HepG2 (cell line): ENCODE data around the gene SENP7. TPM values are rescaled to one million over a fixed set of nuclear protein-coding genes. Genes with fewer than 3 reads are reported as not detected.

ENCODE experiments used
- ARNTL ChIP-seq: sonication (generic); formaldehyde crosslinking; IDR thresholded peaks from 2 replicates; pipeline ENCODE4 v1.4.0; 2020; ENCODE audit warnings: mild to moderate bottlenecking, missing genetic modification reagents
- ATF7-NPFF ChIP-seq: sonication (generic); formaldehyde crosslinking; IDR thresholded peaks from 2 replicates; pipeline ENCODE4 v1.8.1; 2023; ENCODE audit warnings: mild to moderate bottlenecking, low read depth, missing genetic modification reagents, moderate library complexity
- CCDC6 ChIP-seq: sonication (generic); formaldehyde crosslinking; IDR thresholded peaks from 2 replicates; pipeline ENCODE4 v1.8.1; 2022; ENCODE audit warnings: mild to moderate bottlenecking, missing genetic modification reagents, moderate library complexity
- CREM ChIP-seq, 2 experiments: sonication (generic) in 1 of 2; formaldehyde crosslinking in 1 of 2; IDR thresholded peaks; 2 replicates each; pipeline versions ENCODE4 v1.4.0 to v1.6.1; 2016 to 2020; ENCODE audit warnings: antibody characterized with exemption in 1 of 2, mild to moderate bottlenecking in 1 of 2, missing genetic modification reagents in 1 of 2
- ETV5 ChIP-seq: IDR thresholded peaks from 2 replicates; pipeline ENCODE4 v1.6.1; 2018; ENCODE audit warnings: missing biosample characterization, missing genetic modification reagents, inconsistent platforms, borderline replicate concordance
- ETV6 ChIP-seq: sonication (generic); formaldehyde crosslinking; conservative IDR thresholded peaks from 2 replicates; pipeline ENCODE4 v1.4.0; 2020; ENCODE audit warnings: missing genetic modification reagents
- FOXM1 ChIP-seq: sonication (generic); formaldehyde crosslinking; IDR thresholded peaks from 2 replicates; pipeline ENCODE4 v1.5.0; 2020; ENCODE audit warnings: missing genetic modification reagents
- HMG20A ChIP-seq: IDR thresholded peaks from 2 replicates; pipeline ENCODE4 v1.6.1; 2016; ENCODE audit warnings: borderline replicate concordance
- NR2C2 ChIP-seq: sonication (generic); formaldehyde crosslinking; IDR thresholded peaks from 2 replicates; pipeline ENCODE4 v1.4.0; 2020; ENCODE audit warnings: missing genetic modification reagents, mild to moderate bottlenecking, moderate library complexity, borderline replicate concordance
- ZBTB3 ChIP-seq: sonication (generic); formaldehyde crosslinking; IDR thresholded peaks from 2 replicates; pipeline ENCODE4 v1.4.0; 2020; ENCODE audit warnings: low read depth, mild to moderate bottlenecking, moderate library complexity, missing genetic modification reagents, borderline replicate concordance
- ZFP62 ChIP-seq: sonication (generic); formaldehyde crosslinking; IDR thresholded peaks from 2 replicates; pipeline ENCODE4 v1.4.0; 2020; ENCODE audit warnings: missing genetic modification reagents
- ZNF615 ChIP-seq: sonication (generic); formaldehyde crosslinking; IDR thresholded peaks from 2 replicates; pipeline ENCODE4 v1.5.0; 2020; ENCODE audit warnings: mild to moderate bottlenecking, missing genetic modification reagents, borderline replicate concordance
- ZNF780A ChIP-seq: sonication (generic); formaldehyde crosslinking; IDR thresholded peaks from 2 replicates; pipeline ENCODE4 v1.8.0; 2022; ENCODE audit warnings: mild to moderate bottlenecking, missing genetic modification reagents, moderate library complexity
- ZNF816 ChIP-seq: sonication (generic); formaldehyde crosslinking; IDR thresholded peaks from 2 replicates; pipeline ENCODE4 v1.8.0; 2022; ENCODE audit warnings: missing genetic modification reagents, mild to moderate bottlenecking, borderline replicate concordance
- polyA plus RNA-seq, 8 experiments: library from polyadenylated mRNA; depleted of rRNA in 3 of 8; stranded (reverse) in 7 of 8; unstranded in 1 of 8; fragments of >200 nt; fragmentation: Illumina TruSeq in 4 of 8; extraction: Trizol in 4 of 8; gene quantifications; 2 replicates each; pipeline versions ENCODE4 v1.2.1 to v1.2.3, GENCODE V29; 2011 to 2016; ENCODE audit warnings: low read depth in 4 of 8, missing spikeins in 1 of 8, mixed read lengths in 1 of 8; ENCODE audit not compliant: insufficient read depth in 1 of 8
- total RNA-seq, 5 experiments: library from RNA; depleted of rRNA; stranded (reverse); fragments of >200 nt; fragmentation: Illumina TruSeq; extraction: Trizol; gene quantifications; 2 replicates each; pipeline ENCODE4 v1.2.3, GENCODE V29; 2016; ENCODE audit warnings: low read depth in 1 of 5
- TF ChIP-seq, protein P1 (sequence below): conservative IDR thresholded peaks from 2 replicates; pipeline ENCODE4 v1.6.1; 2018; ENCODE audit warnings: missing genetic modification reagents
- TF ChIP-seq, protein P2 (sequence below): sonication (generic); formaldehyde crosslinking; IDR thresholded peaks from 2 replicates; pipeline ENCODE4 v1.5.0; 2020; ENCODE audit warnings: mild to moderate bottlenecking, missing genetic modification reagents
- TF ChIP-seq, protein P3 (sequence below): sonication (generic); formaldehyde crosslinking; IDR thresholded peaks from 2 replicates; pipeline ENCODE4 v1.8.0; 2022; ENCODE audit warnings: missing genetic modification reagents, mild to moderate bottlenecking, inconsistent platforms, borderline replicate concordance
- TF ChIP-seq, protein P4 (sequence below): sonication (generic); formaldehyde crosslinking; IDR thresholded peaks from 2 replicates; pipeline ENCODE4 v1.9.0; 2021; ENCODE audit warnings: missing genetic modification reagents, mild to moderate bottlenecking, borderline replicate concordance
- TF ChIP-seq, protein P5 (sequence below): sonication (generic); formaldehyde crosslinking; IDR thresholded peaks from 2 replicates; pipeline ENCODE4 v1.5.0; 2020; ENCODE audit warnings: mild to moderate bottlenecking, missing genetic modification reagents

The SENP7 gene
- total and polyA plus RNA-seq, 2 of the 13 experiments (the other 11 are each of a cell fraction or from before 2014, with no cell fraction given): 9.1 to 10.3 TPM

DNA sequence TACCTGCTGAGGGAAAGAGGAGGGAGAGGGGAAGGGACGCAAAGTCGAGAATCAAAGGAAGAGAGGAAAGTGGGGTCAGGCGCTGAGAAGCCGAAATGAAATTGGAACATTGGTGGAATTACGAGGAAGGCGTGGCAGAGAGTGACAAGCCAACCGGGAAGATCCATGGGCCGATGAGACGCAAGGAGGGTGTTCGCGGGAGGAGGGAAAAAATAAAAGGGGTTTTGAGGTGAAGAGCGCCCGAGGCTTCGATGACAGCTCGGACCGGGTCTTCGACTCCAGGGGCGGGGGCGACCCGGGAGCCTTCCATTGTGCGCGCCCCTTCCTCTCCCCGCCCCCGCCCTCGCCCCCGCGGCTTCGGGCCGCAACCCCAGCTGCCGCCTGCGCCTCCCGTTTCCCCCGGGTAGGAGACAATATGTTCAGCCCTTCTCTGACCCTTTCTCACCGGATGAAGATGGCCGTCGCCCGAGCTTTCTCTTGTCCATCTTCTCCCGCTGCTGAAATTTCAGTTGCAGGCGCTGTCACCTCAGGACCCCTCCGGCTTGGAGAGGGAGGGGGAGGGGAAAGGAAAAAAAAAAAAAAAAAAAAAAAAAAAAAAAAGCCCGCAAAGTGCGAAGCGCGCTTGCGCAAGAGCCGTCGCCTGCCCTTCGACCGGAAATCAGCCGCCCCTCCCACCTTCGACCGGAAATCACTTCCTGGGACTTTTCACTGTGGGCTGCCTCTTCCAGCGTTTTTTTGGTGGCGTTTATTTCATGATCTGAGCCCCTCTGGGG, at the start of gene SENP7 (continued):
- TF ChIP-seq, protein P1, sequence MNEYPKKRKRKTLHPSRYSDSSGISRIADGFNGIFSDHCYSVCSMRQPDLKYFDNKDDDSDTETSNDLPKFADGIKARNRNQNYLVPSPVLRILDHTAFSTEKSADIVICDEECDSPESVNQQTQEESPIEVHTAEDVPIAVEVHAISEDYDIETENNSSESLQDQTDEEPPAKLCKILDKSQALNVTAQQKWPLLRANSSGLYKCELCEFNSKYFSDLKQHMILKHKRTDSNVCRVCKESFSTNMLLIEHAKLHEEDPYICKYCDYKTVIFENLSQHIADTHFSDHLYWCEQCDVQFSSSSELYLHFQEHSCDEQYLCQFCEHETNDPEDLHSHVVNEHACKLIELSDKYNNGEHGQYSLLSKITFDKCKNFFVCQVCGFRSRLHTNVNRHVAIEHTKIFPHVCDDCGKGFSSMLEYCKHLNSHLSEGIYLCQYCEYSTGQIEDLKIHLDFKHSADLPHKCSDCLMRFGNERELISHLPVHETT: no peak; the same call in 1 of the 2 replicates
- TF ChIP-seq ETV5: peak; percentile 86
- TF ChIP-seq ZNF816 (CRISPR knock-in tag): 0 out of 2 replicates have a peak, but pooled peaks have one; percentile 76
- no peak for TF ChIP-seq FOXM1 (CRISPR knock-in tag)
- TF ChIP-seq CREM (IDR thresholded peaks at IDR 0.05): peak; percentile 46
- no peak for TF ChIP-seq CREM (CRISPR knock-in tag; IDR thresholded peaks at IDR 0.05)
- TF ChIP-seq, protein P2, sequence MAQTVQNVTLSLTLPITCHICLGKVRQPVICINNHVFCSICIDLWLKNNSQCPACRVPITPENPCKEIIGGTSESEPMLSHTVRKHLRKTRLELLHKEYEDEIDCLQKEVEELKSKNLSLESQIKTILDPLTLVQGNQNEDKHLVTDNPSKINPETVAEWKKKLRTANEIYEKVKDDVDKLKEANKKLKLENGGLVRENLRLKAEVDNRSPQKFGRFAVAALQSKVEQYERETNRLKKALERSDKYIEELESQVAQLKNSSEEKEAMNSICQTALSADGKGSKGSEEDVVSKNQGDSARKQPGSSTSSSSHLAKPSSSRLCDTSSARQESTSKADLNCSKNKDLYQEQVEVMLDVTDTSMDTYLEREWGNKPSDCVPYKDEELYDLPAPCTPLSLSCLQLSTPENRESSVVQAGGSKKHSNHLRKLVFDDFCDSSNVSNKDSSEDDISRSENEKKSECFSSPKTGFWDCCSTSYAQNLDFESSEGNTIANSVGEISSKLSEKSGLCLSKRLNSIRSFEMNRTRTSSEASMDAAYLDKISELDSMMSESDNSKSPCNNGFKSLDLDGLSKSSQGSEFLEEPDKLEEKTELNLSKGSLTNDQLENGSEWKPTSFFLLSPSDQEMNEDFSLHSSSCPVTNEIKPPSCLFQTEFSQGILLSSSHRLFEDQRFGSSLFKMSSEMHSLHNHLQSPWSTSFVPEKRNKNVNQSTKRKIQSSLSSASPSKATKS (CRISPR knock-in tag): no peak
- TF ChIP-seq ZNF615 (CRISPR knock-in tag): no peak
- TF ChIP-seq ETV6 (CRISPR knock-in tag): no peak
- TF ChIP-seq ZNF780A: no peak
- TF ChIP-seq, protein P3, sequence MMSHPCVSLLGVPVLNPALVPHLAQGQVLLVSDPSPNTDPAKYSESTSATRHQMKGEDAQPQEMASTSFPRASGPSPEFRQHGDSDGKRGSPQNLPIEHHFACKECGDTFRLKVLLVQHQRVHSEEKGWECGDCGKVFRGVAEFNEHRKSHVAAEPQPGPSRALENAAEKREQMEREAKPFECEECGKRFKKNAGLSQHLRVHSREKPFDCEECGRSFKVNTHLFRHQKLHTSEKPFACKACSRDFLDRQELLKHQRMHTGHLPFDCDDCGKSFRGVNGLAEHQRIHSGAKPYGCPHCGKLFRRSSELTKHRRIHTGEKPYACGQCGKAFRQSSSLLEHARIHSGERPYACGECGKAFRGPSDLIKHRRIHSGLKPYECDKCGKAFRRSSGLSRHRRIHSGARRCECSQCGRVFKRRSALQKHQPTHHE (CRISPR knock-in tag): peak; percentile 45; the same call in 1 of the 2 replicates
- no peak for TF ChIP-seq ARNTL (CRISPR knock-in tag)
- TF ChIP-seq CCDC6: no peak
- TF ChIP-seq ATF7-NPFF (CRISPR knock-in tag): no peak
- TF ChIP-seq HMG20A: no peak
- peak; percentile 82 for TF ChIP-seq NR2C2 (CRISPR knock-in tag)
- TF ChIP-seq, protein P4, sequence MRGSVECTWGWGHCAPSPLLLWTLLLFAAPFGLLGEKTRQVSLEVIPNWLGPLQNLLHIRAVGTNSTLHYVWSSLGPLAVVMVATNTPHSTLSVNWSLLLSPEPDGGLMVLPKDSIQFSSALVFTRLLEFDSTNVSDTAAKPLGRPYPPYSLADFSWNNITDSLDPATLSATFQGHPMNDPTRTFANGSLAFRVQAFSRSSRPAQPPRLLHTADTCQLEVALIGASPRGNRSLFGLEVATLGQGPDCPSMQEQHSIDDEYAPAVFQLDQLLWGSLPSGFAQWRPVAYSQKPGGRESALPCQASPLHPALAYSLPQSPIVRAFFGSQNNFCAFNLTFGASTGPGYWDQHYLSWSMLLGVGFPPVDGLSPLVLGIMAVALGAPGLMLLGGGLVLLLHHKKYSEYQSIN (CRISPR knock-in tag): no peak
- TF ChIP-seq, protein P5, sequence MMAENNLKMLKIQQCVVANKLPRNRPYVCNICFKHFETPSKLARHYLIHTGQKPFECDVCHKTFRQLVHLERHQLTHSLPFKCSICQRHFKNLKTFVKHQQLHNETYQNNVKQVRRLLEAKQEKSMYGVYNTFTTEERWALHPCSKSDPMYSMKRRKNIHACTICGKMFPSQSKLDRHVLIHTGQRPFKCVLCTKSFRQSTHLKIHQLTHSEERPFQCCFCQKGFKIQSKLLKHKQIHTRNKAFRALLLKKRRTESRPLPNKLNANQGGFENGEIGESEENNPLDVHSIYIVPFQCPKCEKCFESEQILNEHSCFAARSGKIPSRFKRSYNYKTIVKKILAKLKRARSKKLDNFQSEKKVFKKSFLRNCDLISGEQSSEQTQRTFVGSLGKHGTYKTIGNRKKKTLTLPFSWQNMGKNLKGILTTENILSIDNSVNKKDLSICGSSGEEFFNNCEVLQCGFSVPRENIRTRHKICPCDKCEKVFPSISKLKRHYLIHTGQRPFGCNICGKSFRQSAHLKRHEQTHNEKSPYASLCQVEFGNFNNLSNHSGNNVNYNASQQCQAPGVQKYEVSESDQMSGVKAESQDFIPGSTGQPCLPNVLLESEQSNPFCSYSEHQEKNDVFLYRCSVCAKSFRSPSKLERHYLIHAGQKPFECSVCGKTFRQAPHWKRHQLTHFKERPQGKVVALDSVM: no peak
- no peak for TF ChIP-seq ZBTB3 (CRISPR knock-in tag)
- no peak for TF ChIP-seq ZFP62
